ENCODE data around the gene TMC6. TPM values are rescaled to one million over a fixed set of nuclear protein-coding genes. Genes with fewer than 3 reads are reported as not detected.
A peak's percentile ranks its signal among the peaks of the same experiment; 100 is the strongest.

TMC6 gene
- total RNA-seq, 1 donor from 2014 or later: 64.8 TPM

GRCh38 chr17:78112518-78113471 is 15.8 kb downstream of the TMC6 start:
- no peak overlapping the region for H3K4me3 ChIP-seq
- no peak overlapping the region for H3K27ac ChIP-seq
- peaks cover 27% of the 10 kb centered on the region for H3K4me1 ChIP-seq
- no peaks in the 10 kb centered on the region for H3K9me3 ChIP-seq
- DNase-seq (ENCODE audit: extremely low spot score in 2 of 2): no peak
- peak in 1 of 2 donors; percentile 40 for TF ChIP-seq POLR2AphosphoS5 (IDR thresholded peaks at IDR 0.05; ENCODE audit: insufficient read depth in 1 of 2, low read depth in 1 of 2)
- TF ChIP-seq, protein P1, sequence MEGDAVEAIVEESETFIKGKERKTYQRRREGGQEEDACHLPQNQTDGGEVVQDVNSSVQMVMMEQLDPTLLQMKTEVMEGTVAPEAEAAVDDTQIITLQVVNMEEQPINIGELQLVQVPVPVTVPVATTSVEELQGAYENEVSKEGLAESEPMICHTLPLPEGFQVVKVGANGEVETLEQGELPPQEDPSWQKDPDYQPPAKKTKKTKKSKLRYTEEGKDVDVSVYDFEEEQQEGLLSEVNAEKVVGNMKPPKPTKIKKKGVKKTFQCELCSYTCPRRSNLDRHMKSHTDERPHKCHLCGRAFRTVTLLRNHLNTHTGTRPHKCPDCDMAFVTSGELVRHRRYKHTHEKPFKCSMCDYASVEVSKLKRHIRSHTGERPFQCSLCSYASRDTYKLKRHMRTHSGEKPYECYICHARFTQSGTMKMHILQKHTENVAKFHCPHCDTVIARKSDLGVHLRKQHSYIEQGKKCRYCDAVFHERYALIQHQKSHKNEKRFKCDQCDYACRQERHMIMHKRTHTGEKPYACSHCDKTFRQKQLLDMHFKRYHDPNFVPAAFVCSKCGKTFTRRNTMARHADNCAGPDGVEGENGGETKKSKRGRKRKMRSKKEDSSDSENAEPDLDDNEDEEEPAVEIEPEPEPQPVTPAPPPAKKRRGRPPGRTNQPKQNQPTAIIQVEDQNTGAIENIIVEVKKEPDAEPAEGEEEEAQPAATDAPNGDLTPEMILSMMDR (IDR thresholded peaks at IDR 0.05): peak; percentile 96 to 99 (median 99)
- TF ChIP-seq POLR2A (IDR thresholded peaks at IDR 0.05): no peak
- H3K36me3 ChIP-seq: no peaks in the 10 kb centered on the region
- no peaks in the 10 kb centered on the region for H3K27me3 ChIP-seq
- intact Hi-C loops (cut with DNase I): loop anchor here (5.0 kb wide), 2 partner anchors 65 to 140 kb away; no protein-coding TSS in a partner anchor

DNA sequence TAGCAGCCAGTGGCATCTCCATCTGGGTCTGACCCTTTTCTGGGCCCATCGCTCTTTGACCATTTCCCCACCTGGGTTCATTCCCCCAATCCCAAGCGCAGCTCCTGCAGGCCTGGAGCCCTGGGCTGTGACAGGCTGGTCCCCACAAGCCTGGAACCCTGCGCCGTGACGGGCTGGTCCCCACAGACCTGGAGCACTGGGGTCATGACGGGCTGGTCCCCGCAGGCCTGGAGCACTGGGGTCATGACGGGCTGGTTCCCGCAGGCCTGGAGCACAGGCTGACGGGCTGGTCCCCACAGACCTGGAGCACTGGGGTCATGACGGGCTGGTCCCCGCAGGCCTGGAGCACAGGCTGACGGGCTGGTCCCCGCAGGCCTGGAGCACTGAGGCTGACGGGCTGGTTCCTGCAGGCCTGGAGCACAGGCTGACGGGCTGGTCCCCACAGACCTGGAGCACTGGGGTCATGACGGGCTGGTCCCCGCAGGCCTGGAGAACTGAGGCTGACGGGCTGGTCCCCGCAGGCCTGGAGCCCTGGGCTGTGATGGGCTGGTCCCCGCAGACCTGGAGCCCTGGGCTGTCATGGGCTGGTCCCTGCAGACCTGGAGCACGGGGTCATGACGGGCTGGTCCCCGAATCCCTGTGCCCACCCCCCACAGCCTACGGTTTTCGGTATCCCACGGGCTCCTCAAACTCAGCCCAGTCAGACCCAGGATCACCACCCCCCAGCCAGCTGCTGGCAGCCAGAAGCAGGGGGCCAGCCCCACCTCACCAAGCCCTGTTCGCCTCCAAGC is 16.6 kb downstream of the TMC6 start:
- Histone ChIP-seq H3K4me1 (peaks cover 20% of the 10 kb centered on the region), H3K4me3 (no peak overlapping the region), H3K9me3 (no peaks in the 10 kb centered on the region), H3K27me3 (no peaks in the 10 kb centered on the region), H3K36me3 (no peaks in the 10 kb centered on the region), H3K27ac (no peak overlapping the region)
- intact Hi-C loops (cut with DNase I): loop anchor here (5.0 kb wide), 2 partner anchors 65 to 140 kb away; no protein-coding TSS in a partner anchor
- DNase-seq (ENCODE audit: extremely low spot score in 2 of 2): no peak
- TF ChIP-seq, protein P1 (IDR thresholded peaks at IDR 0.05): no peak
- TF ChIP-seq POLR2AphosphoS5 (IDR thresholded peaks at IDR 0.05; ENCODE audit: insufficient read depth in 1 of 2, low read depth in 1 of 2): no peak
- TF ChIP-seq POLR2A (IDR thresholded peaks at IDR 0.05): no peak

GRCh38 chr17:78111016-78111726 is 17.4 kb downstream of the TMC6 start:
- no peaks in the 10 kb centered on the region for H3K36me3 ChIP-seq

GRCh38 chr17:78110363-78111015 is 18.1 kb downstream of the TMC6 start:
- Histone ChIP-seq H3K27me3 (no peaks in the 10 kb centered on the region), H3K27ac (no peak overlapping the region), H3K9me3 (no peaks in the 10 kb centered on the region), H3K4me1 (peaks cover 20% of the 10 kb centered on the region), H3K36me3 (no peaks in the 10 kb centered on the region), H3K4me3 (no peak overlapping the region)
- intact Hi-C loops (cut with DNase I): loop anchor here (5.0 kb wide), 2 partner anchors 67 to 142 kb away; no protein-coding TSS in a partner anchor
- no peak for DNase-seq (ENCODE audit: extremely low spot score in 2 of 2)
- TF ChIP-seq, protein P1 (IDR thresholded peaks at IDR 0.05): no peak
- TF ChIP-seq POLR2A (IDR thresholded peaks at IDR 0.05): no peak
- TF ChIP-seq POLR2AphosphoS5 (IDR thresholded peaks at IDR 0.05; ENCODE audit: insufficient read depth in 1 of 2, low read depth in 1 of 2): no peak

More at GRCh38 chr17:78111016-78111726, 17.4 kb downstream of the TMC6 start:
- DNase-seq (ENCODE audit: extremely low spot score in 2 of 2): no peak
- no peaks in the 10 kb centered on the region for H3K9me3 ChIP-seq
- intact Hi-C loops (cut with DNase I): loop anchor here (5.0 kb wide), 2 partner anchors 66 to 141 kb away; no protein-coding TSS in a partner anchor
- no peak overlapping the region for H3K4me3 ChIP-seq
- no peaks in the 10 kb centered on the region for H3K27me3 ChIP-seq
- TF ChIP-seq POLR2AphosphoS5 (IDR thresholded peaks at IDR 0.05; ENCODE audit: insufficient read depth in 1 of 2, low read depth in 1 of 2) (no peak), POLR2A (IDR thresholded peaks at IDR 0.05) (no peak)
- TF ChIP-seq, protein P1 (IDR thresholded peaks at IDR 0.05): no peak
- H3K4me1 ChIP-seq: peaks cover 20% of the 10 kb centered on the region
- H3K27ac ChIP-seq: no peak overlapping the region

Data from vagina (tissue), 2 donors.